HG03045 (cell line): ENCODE data around the gene TIMM23.

Experiments used
- ATAC-seq: cut with Tn5 transposase; IDR thresholded peaks from one replicate; pipeline ENCODE4 v1.9.1; 2021; ENCODE audit warnings: mild to moderate bottlenecking, moderate library complexity; ENCODE audit not compliant: unreplicated experiment

TIMM23 gene

DNA sequence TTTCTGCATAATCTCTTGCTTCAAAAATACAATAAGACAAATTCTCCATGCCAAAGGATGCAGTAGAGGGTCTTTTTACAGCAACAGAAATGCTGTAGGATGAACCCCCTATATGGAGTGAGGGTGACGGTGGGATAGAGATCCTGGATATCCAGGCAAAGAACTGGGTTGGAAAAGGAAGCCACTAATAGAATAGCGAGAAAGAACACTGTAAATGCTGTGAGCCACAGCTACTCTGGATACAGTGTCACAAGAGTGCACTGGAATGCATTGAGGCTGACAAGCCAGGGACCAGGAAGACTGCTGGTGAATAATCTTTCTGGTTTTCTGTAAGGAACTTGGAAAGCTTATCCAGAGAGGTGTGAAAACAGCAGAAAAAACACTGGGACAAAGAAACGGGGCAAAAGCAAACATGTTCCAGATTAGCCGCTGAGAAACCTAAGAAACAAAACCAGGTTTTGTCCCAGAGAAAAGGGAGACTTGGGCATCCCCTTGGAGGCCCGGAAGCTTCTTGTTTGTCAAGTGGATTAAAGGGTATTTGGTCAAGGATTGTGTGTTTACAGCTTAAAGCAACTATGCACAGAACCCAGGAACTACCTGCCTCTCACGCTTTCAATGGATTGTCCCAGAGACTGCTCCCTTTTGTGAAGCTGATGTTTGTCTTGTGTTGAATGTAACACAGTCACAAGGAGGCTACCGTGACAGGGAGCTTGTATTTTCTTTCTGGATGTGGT lies 79.9 kb downstream of the TIMM23 start:
- ATAC-seq = no peak

DNA sequence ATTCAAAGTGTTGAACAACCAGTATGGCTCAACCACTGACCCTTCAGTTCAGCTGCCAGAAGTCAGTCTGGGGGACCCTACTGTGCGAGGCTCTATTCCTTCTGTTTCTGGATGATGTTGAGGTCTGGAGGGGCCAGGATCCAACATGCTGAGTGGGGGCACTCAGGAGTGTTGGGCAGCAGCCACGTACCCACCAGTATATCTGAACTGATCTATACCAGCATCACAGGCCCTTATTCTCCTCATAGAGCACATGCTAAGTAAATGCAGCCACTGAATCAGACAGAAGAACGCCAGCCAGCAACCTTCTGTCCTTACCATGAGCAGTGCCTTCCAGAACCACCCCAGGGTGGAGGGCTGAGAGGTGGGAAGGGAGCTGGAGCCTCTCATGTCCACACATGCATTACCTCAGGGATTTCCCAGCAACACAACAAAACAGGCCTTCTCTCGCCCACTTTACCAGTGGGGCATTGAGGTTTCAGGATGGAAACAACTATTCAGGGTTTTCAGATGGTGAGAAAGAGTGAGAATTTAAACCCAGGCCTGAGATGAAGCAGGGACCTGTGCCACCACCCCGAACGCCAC lies 80.6 kb downstream of the TIMM23 start:
- ATAC-seq = no peak
